Gastrocnemius medialis (tissue), 4 donors: ENCODE data around the gene USF3.

Source experiments
- POLR2A ChIP-seq, 2 donors: fragments of 450-650 bp; IDR thresholded peaks; one replicate each; pipeline ENCODE4 v1.6.1; 2017; ENCODE audit warnings: antibody characterized with exemption in 2 of 2, mild to moderate bottlenecking in 2 of 2, moderate library complexity in 2 of 2
- TF ChIP-seq, protein P1 (sequence below), 5 experiments: fragments of 450-650 bp in 3 of 5; fragments of 200-600 bp in 2 of 5; sonication (generic) in 2 of 5; IDR thresholded peaks in 4 of 5; conservative IDR thresholded peaks in 1 of 5; 1 replicate in 4 of 5; 2 replicates in 1 of 5; pipeline ENCODE4 v1.5.1; 2016 to 2019; ENCODE audit warnings: antibody characterized with exemption in 5 of 5, mild to moderate bottlenecking in 3 of 5, moderate library complexity in 3 of 5

GRCh38 chr3:113744941-113745755, 48.7 kb upstream of the USF3 start:
- TF ChIP-seq, protein P1, sequence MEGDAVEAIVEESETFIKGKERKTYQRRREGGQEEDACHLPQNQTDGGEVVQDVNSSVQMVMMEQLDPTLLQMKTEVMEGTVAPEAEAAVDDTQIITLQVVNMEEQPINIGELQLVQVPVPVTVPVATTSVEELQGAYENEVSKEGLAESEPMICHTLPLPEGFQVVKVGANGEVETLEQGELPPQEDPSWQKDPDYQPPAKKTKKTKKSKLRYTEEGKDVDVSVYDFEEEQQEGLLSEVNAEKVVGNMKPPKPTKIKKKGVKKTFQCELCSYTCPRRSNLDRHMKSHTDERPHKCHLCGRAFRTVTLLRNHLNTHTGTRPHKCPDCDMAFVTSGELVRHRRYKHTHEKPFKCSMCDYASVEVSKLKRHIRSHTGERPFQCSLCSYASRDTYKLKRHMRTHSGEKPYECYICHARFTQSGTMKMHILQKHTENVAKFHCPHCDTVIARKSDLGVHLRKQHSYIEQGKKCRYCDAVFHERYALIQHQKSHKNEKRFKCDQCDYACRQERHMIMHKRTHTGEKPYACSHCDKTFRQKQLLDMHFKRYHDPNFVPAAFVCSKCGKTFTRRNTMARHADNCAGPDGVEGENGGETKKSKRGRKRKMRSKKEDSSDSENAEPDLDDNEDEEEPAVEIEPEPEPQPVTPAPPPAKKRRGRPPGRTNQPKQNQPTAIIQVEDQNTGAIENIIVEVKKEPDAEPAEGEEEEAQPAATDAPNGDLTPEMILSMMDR (IDR thresholded peaks at IDR 0.05 in 4 of 5, conservative IDR thresholded peaks at IDR 0.05 in 1 of 5): peak; percentile 49 to 64 (median 57)
- peak in 1 of 2 donors; percentile 39 for TF ChIP-seq POLR2A (IDR thresholded peaks at IDR 0.05)
